DOHH2 (cell line): Measurements from ENCODE around the gene PIGM.

Experiments used
- H3F3A ChIP-seq: fragments of 200-600 bp; sonication (generic), shearing (Covaris generic); 2 replicates; pipeline ENCODE4 v1.6.0; 2016; ENCODE audit warnings: antibody characterized with exemption, mild to moderate bottlenecking; ENCODE audit not compliant: control insufficient read depth, insufficient read depth
- H3K27ac ChIP-seq: fragments of 200-600 bp; sonication (generic); 2 replicates; pipeline ENCODE4 v1.5.1; 2014; ENCODE audit warnings: low read depth, mild to moderate bottlenecking, low read length, moderate library complexity
- H3K27me3 ChIP-seq: fragments of 200-600 bp; sonication (generic); 2 replicates; pipeline ENCODE4 v1.6.1; 2014; ENCODE audit warnings: mild to moderate bottlenecking, low read length, mixed read lengths; ENCODE audit not compliant: control insufficient read depth
- H3K36me3 ChIP-seq: fragments of 200-600 bp; sonication (generic); 2 replicates; pipeline ENCODE4 v1.6.1; 2014; ENCODE audit warnings: mild to moderate bottlenecking, low read length, moderate library complexity, mixed read lengths; ENCODE audit not compliant: control insufficient read depth
- H3K4me1 ChIP-seq: fragments of 200-600 bp; sonication (generic); 2 replicates; pipeline ENCODE4 v1.6.1; 2014; ENCODE audit warnings: mild to moderate bottlenecking, low read length, mixed read lengths; ENCODE audit not compliant: control insufficient read depth
- H3K4me2 ChIP-seq: fragments of 200-600 bp; sonication (generic); 2 replicates; pipeline ENCODE4 v1.6.0; 2014; ENCODE audit warnings: mild to moderate bottlenecking, low read length, moderate library complexity
- H3K4me3 ChIP-seq: fragments of 200-600 bp; sonication (generic); 2 replicates; pipeline ENCODE4 v1.5.1; 2014; ENCODE audit warnings: mild to moderate bottlenecking, low read length, mixed read lengths
- H3K79me2 ChIP-seq: fragments of 200-600 bp; sonication (generic); 2 replicates; pipeline ENCODE4 v1.6.1; 2014; ENCODE audit warnings: mild to moderate bottlenecking, low read length, mixed read lengths; ENCODE audit not compliant: control insufficient read depth
- H3K9me2 ChIP-seq: fragments of 200-600 bp; sonication (generic); replicated peaks from 2 replicates; pipeline ENCODE4 v1.6.1; 2014; ENCODE audit warnings: mild to moderate bottlenecking, low read length, mixed read lengths; ENCODE audit not compliant: control insufficient read depth
- H3K9me3 ChIP-seq: fragments of 200-600 bp; sonication (generic); 2 replicates; pipeline ENCODE4 v1.6.1; 2014; ENCODE audit warnings: antibody characterized with exemption, low read length, mixed read lengths; ENCODE audit not compliant: control insufficient read depth, insufficient read depth
- H4K20me1 ChIP-seq: fragments of 200-600 bp; sonication (generic); 2 replicates; pipeline ENCODE4 v1.6.0; 2014; ENCODE audit warnings: low read depth, mild to moderate bottlenecking, antibody characterized with exemption, low read length, moderate library complexity; ENCODE audit not compliant: control insufficient read depth, insufficient read depth
- CTCF ChIP-seq: fragments of 200-600 bp; sonication (generic); IDR thresholded peaks from one replicate; pipeline ENCODE4 v1.5.1; 2014; ENCODE audit warnings: antibody characterized with exemption, mild to moderate bottlenecking, low read depth, low read length; ENCODE audit not compliant: poor library complexity, severe bottlenecking
- EZH2phosphoT487 ChIP-seq: fragments of 200-600 bp; sonication (generic); IDR thresholded peaks from 2 replicates; pipeline ENCODE4 v1.6.1; 2017; ENCODE audit warnings: borderline replicate concordance, mild to moderate bottlenecking, antibody characterized with exemption, low read length, moderate library complexity, mixed read lengths

Gene PIGM

DNA sequence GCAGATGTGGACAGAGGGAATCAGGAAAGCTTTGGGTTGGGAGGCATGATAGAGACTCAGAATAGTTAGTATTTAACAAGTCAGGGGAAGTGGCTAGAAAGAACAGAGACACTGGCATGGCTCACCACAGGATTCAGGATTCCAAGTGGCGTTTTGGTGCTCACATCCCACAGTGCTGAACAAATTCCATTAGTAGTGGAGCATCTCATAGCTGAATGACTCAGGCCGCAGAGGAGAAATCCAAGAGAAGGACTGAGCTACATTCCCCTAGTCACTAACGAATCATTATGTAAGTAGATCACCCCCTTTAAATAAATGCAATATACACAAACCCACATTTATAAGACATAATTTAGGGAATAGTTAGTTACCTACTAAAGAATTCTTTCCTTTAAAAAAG, 44.5 kb upstream of the PIGM start:
- 0 out of 2 replicates have a peak, but pooled peaks cover 6% of the 10 kb centered on the region for H3F3A ChIP-seq
- H3K27me3 ChIP-seq = peaks cover 21% of the 10 kb centered on the region
- no peaks in the 10 kb centered on the region for H3K9me3 ChIP-seq
- peaks cover 10% of the 10 kb centered on the region for H3K4me1 ChIP-seq
- no peak overlapping the region for H3K4me3 ChIP-seq
- no peak overlapping the region for H3K4me2 ChIP-seq
- H3K79me2 ChIP-seq = no peaks in the 10 kb centered on the region
- H3K36me3 ChIP-seq = no peaks in the 10 kb centered on the region
- no peaks in the 10 kb centered on the region for H3K9me2 ChIP-seq
- TF ChIP-seq EZH2phosphoT487 (no peak), CTCF (no peak)
- no peak overlapping the region for H3K27ac ChIP-seq
- no peaks in the 10 kb centered on the region for H4K20me1 ChIP-seq

GRCh38 chr1:160075836-160076235, 44.0 kb upstream of the PIGM start:
- no peaks in the 10 kb centered on the region for H3K9me3 ChIP-seq
- no peaks in the 10 kb centered on the region for H4K20me1 ChIP-seq
- no peaks in the 10 kb centered on the region for H3K36me3 ChIP-seq
- no peaks in the 10 kb centered on the region for H3K9me2 ChIP-seq
- H3K4me2 ChIP-seq = no peak overlapping the region
- H3K27ac ChIP-seq = no peak overlapping the region
- peaks cover 20% of the 10 kb centered on the region for H3K27me3 ChIP-seq
- no peaks in the 10 kb centered on the region for H3K79me2 ChIP-seq
- peaks cover 11% of the 10 kb centered on the region for H3K4me1 ChIP-seq
- no peak overlapping the region for H3K4me3 ChIP-seq
- H3F3A ChIP-seq = 0 out of 2 replicates have a peak, but pooled peaks cover 6% of the 10 kb centered on the region
- TF ChIP-seq CTCF (no peak), EZH2phosphoT487 (no peak)

DNA sequence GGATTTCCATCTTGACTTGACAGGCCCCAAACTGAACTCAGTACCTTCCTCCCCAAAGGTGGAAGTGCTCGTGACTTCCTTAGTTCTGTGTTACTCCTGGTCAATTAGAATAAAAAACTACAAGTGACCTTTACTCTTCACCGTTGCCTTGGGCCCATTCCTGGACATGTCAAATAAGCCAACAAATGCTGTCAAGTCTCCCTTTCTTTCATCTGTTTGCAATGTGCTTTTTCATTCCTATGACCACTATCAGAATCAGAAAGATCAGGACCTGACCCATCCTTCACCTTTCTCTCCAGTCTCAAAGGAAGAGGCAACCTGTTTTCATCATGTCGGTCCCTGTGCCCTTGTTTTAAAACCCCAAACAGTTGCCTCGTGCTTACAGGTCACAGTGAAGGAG, 43.1 kb upstream of the PIGM start:
- H4K20me1 ChIP-seq = no peaks in the 10 kb centered on the region
- H3K9me2 ChIP-seq = no peaks in the 10 kb centered on the region
- H3K4me1 ChIP-seq = peaks cover 18% of the 10 kb centered on the region
- H3K79me2 ChIP-seq = no peaks in the 10 kb centered on the region
- no peaks in the 10 kb centered on the region for H3F3A ChIP-seq
- H3K4me3 ChIP-seq = no peak overlapping the region
- H3K27me3 ChIP-seq = peaks cover 16% of the 10 kb centered on the region
- H3K36me3 ChIP-seq = no peaks in the 10 kb centered on the region
- no peaks in the 10 kb centered on the region for H3K9me3 ChIP-seq
- no peak for TF ChIP-seq CTCF
- TF ChIP-seq EZH2phosphoT487 = no peak
- no peak overlapping the region for H3K4me2 ChIP-seq
- no peak overlapping the region for H3K27ac ChIP-seq
